ENCODE results near the gene SYF2. TPM values are rescaled to one million over a fixed set of nuclear protein-coding genes. Genes with fewer than 3 reads are reported as not detected.
"Not testable (repeated sequence)": the region's sequence is repeated elsewhere in the genome, so short reads cannot be mapped to it uniquely, and the experiment has no call there.

SYF2 gene
- total RNA-seq, 1 donor from 2014 or later = 39.1 TPM

DNA sequence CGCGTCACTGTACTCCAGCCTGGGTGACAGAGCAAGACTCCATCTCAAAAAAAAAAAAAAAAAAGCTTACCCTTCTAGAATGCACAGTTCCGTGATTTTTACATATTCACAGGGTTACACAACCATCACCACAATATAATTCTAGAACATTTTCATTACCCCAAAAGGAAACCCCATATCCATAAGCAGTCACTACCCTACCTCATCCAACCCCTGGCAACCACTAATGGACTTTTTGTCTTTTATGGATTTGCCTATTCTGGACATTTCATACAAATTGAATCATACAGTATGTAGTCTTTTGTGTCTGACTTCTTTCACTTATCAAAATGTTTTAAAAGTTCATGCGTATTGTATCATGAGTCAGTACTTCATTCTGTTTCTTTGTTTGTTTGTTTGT lies 22.8 kb downstream of the SYF2 start:
- intact Hi-C loops (cut with micrococcal nuclease) = loop anchor here (5.0 kb wide), 2 partner anchors 282 to 522 kb away; no protein-coding TSS in a partner anchor

DNA sequence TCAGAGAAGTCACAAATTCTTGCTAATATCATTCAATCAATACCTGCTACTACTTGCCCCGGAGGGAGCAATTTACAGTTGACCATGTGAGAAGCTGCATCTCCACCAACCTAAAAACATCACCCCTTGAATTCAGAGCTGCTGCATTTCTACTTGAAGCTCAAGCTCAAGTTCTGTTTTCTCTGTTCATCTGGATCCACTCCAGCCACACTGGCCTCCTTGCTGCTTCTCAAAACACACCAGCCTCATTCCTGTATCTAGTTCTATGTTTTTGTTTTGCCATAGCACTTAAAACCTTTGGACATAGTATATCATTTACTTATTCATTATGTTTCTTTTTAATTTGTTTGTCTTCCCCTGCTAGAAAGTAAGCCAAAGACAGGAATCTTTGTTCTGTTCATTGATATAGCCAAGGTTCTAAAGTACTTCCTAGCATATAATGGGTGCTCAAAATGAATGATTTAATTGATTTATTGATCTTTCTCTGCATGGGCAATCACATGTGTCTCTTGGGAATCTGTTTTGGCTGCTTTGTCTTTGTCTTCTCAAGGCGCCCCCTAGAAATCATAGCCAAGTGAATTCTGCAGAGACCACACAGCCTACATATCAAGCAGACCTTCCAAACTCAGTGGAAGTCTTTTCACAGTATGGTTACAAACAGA lies 23.6 kb downstream of the SYF2 start:
- intact Hi-C loops (cut with micrococcal nuclease) = loop anchor here (5.0 kb wide), 2 partner anchors 281 to 521 kb away; no protein-coding TSS in a partner anchor

DNA sequence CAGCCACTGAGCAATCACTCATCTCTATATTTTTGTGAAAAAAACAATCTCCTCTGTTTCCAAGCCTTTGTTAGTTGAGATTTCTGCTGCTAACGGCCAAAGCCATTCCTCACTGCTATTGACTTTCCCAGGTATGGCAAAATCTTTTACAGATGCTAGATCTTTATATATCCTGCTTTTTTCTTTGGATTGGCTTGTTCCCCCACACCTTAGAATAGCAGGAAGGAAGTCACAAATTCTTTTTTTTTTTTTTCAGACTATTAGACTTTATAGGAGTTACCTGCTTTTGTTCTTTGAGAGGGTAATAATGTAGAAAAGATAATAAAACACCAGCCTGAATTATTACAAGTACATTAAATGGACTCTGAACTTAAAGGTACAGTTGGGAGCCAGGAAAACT lies 24.2 kb downstream of the SYF2 start:
- intact Hi-C loops (cut with micrococcal nuclease) = loop anchor here (5.0 kb wide), 2 partner anchors 281 to 521 kb away; no protein-coding TSS in a partner anchor

DNA sequence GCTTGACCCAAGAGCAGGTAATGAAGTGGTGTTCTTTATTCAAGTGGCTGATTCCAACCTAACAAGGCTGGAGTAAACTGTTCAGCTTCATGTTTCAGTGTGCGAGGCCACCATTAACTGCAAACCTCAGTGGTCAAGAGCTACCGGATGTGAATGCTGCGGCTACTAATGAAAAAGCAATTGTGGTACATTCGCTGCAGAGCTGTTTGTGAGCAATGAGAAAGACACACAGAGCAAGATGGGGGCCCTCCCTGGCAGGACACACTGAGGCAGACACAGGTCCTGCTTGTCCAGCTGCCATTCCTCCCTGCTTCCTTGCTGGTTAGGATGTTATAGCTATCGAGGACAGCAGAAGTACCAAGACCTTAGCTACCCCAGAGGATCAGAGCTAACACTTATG lies 26.1 kb downstream of the SYF2 start:
- intact Hi-C loops (cut with micrococcal nuclease) = loop anchor here (5.0 kb wide), 2 partner anchors 279 to 519 kb away; no protein-coding TSS in a partner anchor

DNA sequence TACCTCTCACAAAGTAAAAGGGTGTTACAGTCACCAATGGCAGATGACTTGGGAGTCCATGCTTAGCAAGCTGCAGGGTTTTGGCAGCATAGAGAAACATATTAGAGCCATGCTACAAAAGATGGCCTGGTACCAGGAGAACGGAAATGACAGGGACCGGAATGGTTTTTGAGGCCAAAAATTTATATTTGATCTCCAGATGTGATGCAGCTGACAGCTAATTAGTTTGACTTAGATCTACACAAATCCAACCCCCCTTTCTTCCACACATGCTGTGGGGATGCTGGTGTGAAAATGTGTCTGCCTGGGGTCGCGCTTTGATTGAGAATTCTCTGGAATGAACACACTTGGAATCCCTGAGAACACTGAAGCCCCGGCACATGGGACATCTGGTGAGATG lies 26.5 kb downstream of the SYF2 start:
- intact Hi-C loops (cut with micrococcal nuclease) = loop anchor here (1.0 to 5.0 kb wide), 3 partner anchors 278 to 518 kb away; no protein-coding TSS in a partner anchor

DNA sequence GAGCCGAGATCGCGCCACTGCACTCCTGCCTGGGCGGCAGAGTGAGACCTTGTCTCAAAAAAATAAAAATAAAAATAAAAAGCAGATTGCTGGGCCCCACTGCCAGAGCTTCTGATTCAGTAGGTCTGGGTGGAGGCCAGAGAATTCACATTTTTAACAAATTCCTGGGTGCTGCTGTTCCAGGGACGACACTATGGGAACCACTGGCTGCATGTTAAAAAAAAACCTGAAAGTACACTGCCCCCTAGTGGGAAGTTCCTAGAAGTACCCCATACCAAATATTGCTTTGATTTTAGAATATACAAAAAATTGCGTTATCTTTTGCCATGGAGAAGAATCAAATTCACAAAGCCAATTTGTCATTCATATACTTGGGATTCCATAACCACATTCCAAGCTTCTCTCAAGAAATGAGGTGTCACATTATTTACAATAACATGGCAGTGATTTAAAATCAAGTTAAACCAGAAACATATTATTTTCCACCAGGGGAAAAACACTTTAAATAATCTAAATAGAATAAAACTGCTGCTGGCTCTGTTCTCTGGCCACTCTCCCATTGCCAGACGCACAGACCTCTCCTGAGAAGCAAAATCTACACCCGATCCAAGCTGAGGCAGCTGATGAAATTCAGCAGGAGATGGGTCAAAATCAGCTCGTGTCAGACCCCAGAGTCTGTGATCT lies 27.4 kb downstream of the SYF2 start:
- intact Hi-C loops (cut with micrococcal nuclease) = loop anchor here (1.0 to 5.0 kb wide), 3 partner anchors 278 to 518 kb away; no protein-coding TSS in a partner anchor

DNA sequence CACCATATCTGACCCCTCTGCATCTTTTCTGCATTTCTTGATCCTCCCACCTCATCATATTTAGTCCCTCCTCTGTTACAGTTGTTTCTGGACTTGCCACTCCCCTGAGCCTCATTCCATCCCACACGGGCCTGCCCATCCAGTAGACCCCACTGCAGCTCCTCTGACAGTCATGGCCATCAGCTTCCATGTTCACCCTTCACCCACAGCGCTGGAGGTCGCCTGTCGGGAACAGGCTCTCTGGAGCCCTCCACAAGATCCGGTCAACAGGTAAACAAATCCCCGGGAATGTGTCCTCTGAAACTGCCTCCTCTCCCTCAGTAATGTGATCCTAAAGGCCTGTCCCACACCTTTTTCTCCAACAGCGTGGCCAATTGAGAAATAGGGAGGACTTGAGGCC lies 31.3 kb downstream of the SYF2 start:
- intact Hi-C loops (cut with micrococcal nuclease) = no loop called here

DNA sequence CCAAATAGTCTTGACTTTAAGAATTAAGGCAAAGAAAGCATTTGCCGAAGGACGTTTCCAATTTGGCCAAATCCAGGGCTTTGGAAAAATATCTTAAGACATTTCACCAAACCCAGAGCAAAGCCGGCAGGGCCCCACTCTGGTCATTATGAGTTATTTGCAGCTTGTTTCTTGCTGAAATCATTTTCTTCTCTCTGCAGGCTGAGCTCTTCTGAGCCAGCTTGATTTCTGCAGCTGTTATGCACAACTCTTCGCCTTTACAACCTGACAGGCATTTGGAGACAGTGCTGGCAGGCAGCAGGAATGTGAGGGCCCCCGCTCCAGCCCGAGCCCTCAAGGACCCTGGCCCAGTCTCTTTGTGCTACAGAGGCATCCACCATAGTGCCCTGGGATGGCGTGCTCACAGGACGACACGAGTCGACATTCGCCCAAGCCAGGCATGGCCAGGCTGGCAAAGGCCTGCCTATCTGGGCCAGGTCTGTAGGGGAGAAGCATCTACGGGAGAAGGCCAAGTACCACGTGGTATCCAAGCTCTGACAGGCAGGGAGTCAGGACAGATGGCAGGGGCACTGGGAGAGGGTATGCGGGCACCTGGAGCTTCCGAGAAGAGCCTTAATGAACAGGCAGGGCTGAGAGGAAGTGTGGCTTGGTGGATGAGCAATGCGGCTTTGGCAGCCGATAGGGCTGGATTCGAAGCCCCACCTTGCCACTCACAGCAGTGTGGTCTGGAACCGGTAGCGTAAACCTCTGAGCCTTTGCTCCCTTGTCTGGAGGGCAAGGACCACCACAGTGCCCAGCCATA lies 32.3 kb downstream of the SYF2 start:
- intact Hi-C loops (cut with micrococcal nuclease) = no loop called here

DNA sequence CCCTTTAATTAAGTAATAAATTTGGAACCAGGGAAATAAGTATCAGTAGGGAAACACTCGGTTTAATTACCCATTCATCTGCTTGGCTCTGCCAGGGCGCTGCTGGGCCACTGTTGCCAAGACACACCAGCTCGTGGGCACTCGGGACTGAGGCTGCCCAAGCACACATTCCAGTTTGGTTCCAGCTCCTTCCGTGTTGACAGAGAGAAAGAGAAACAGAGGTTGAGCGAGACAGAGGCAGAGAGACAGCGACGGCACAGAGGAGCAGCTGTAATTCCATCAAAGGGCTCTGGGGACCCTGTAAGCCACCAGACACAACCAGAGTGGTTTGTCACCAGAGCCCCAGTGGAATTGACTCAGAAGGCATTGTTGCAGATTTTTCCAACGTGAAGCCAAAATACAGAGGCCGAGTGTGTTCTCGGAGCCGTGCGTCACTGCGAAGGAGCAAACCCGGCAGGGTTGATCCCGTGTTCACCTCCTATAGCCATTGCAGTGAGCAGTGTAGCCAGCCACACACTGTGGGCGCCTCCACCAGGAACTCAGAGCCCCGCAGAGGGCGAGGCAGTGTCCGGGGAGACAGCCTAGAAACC lies 33.5 kb downstream of the SYF2 start:
- intact Hi-C loops (cut with micrococcal nuclease) = no loop called here

DNA sequence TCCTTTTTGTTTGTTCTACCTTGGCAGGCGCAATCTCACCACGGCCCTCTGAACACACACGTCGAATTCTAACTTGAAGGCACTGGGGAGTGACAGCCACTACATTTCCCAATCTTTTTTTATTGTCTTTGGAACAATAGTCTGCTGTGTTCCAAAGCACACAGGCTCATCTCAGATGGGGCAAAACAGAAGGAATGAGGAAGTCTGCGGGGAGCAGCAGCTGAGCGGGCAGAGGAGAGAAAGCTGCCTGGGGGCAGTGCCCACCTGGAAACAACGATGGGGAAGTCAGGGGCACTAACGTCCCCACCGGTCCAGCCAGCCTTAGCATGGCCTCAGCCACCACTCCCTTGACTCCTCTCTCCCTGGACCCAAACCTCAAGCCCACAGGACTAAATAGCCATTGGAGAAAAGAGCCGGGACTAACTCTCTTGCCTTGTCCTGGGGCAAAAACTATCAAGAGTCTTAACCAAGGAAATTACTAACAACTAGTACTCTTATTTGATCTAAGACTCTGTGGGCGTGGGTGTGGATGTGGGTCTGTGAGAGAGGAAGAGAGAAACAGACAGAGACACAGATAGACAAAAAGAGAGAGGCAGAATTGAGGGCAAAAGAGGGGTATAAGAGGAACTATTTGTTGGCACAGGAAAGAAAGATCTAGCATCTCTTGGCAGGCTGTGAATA lies 34.2 kb downstream of the SYF2 start:
- intact Hi-C loops (cut with micrococcal nuclease) = no loop called here

DNA sequence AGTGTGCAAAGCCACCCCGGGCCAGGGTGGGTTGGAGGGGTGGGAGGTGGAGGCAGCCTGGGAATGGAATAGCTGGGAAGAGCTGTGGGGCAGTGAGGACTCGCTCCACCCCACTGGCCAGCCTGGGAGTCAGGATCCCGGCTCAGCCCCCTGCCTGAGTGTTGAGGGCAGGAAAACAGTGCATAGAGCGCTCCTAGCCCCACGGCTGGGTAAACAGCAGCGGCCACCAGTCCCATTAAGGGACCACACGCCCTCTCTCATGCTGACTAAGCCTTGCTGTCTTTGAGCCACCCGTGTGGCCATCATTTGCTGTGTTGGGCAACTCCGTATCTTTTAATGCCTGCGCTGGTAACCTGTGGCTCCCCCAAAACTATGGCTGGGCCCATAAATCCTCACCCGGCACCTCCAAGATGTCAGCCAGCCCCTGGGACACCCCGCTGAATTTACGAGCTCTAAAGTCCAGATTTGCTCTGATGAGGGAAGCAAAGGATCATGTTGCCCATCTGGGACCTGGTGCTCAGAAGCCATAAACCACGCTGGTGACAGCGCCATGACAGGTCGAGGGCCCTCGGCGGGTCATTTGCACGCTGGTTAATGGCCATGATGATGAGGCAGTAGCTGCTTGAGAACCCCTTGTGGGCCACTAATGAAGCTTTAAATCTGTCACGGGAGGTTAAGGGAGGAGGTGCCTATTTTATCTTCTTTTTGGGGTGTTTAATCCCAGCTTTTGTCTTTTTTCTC lies 34.9 kb downstream of the SYF2 start:
- intact Hi-C loops (cut with micrococcal nuclease) = no loop called here

DNA sequence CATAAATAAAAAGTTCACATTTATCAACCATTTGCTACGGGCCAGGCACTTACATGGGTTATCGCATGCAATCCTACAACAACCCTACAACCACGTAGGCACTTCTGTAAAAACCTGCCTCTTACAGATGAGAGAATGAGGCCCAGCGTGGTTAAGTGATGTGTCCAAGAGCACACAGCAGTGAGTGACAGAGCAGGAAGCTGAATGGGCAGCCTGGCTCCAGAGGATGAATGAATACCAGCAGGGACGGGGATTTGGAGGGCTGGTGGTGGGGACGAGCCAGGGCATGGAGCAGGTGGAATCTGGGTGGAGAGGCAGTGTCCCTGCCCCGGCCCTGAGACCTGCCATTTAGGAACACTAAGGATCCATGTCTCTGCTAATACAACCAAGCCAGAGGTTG lies 35.5 kb downstream of the SYF2 start:
- intact Hi-C loops (cut with micrococcal nuclease) = no loop called here

DNA sequence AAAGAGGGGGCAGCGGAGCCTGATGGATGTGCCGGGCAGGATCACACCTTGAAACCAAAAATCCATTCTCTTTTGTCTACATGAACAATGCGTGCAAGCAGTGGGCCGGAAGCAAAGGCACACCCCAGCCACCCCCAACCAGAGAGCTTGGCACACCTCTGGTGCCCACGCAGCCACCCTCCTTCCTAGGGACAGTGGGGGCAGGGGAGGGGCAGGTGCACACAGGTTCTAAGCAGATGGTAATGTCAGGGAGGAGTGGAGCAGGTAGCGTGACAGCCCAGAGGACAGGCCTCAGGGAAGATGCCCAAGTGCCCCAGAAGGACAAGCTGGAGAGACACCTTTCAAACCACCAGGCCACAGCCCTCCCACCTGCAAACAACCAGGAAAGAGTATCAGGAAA lies 36.5 kb downstream of the SYF2 start:
- intact Hi-C loops (cut with micrococcal nuclease) = no loop called here

DNA sequence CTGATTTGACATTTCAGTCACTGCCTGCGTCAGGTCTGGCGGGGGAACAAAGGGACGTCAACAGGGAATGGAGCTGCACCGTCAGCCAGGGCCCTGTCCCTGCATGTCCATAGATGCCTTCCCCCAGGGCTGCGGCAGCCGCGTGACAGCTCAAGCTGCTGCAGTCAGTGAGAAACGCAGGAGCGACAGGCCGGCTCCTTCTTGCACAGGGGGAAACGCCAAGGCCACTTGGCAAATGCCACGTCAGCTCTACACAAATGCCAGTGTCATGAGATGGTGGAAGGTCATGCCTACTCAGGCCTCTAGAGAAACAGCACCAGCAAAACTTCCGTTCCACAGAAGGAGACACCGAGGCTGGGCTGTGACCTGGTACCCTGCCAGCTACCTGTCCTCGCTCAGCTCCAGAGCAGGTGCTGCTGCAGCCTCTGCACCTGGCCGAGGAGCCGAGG lies 37.7 kb downstream of the SYF2 start:
- intact Hi-C loops (cut with micrococcal nuclease) = no loop called here

DNA sequence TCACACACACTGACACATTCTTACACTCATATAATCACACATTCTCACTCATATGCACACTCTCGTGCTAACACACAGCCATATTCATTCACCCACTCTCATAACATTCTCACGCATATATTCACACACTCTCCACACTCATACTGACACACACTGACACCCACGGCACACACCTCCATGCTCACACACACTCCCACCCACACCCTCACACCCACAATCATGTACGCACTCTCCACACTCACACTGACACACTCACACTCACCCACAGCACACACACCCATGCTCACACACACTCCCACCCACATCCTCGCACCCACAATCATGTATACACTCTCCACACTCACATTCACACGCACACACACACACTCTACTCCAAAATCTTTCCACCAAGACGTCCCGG lies 38.2 kb downstream of the SYF2 start:
- intact Hi-C loops (cut with micrococcal nuclease) = no loop called here

DNA sequence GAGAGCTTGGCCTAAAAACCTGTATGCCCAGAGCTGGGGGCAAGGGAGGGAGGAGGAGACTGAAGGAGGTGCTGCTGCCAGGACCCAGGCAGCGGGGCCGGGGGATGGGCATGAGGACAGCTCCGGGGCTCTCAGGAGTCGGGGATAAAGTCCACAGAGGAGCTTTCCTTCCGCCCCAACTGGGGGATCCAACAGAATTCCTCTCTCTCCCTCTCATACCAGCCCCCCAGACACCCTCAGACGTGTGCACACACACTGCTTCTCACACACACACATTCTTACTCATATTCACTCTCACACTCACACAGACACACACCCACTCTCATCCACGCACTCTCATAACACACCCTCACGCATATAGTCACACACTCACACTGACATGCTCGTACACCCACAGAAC lies 39.1 kb downstream of the SYF2 start:
- intact Hi-C loops (cut with micrococcal nuclease) = no loop called here

DNA sequence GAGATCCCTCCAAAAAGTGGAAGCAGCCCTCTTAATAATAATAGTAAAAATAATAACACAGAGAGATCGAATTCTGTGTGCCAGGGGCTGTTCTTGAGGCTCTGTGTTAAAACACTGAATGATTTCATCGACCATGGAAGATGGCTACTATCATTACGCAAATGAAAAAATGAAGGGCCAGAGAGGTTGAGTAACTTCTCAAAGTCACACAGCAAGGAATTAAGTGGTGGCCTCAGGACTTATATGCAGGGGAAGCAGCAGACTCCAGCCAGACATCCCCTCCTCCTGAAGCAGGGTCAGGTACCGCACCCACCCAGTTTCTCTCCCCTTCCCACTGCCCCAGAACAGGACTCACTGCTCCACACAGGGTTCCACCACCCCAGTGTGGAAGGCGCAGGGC lies 40.1 kb downstream of the SYF2 start:
- intact Hi-C loops (cut with micrococcal nuclease) = no loop called here

DNA sequence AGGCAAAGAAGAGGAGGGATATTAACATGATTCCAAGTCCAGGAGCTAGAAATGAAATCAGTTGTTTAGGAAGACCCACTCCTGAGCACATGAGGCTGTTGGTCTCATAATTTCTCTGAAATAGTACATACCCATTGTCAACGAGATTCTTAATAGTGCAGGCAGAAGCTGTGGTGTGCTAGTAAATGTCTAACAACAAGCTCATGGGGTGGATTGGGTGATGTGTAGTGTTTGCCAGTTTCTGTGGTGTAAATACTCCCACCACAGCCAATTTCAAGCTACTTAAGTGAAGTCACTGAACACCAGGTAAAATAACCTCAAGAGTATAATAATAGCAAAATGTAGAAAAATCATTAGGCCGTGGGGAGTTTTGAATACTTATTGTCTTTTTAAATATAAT lies 42.0 kb downstream of the SYF2 start:
- intact Hi-C loops (cut with micrococcal nuclease) = no loop called here

DNA sequence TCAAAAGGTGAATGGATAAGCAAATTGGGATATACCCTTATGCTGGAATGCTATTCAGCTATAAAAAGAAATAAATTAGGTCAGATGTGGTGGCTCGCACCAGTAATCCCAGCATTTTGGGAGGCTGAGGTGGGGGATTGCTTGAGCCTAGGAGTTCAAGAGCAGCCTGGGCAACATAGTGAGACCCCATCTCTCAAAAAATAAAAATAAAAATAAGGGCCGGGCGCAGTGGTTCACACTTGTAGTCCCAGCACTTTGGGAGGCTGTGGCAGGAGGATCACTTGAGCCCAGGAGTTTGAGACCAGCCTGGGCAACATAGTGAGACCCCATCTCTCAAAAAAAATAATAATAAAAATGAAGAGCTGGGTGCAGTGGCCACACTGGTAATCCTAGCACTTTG lies 44.4 kb downstream of the SYF2 start:
- intact Hi-C loops (cut with micrococcal nuclease) = not testable (repeated sequence)

DNA sequence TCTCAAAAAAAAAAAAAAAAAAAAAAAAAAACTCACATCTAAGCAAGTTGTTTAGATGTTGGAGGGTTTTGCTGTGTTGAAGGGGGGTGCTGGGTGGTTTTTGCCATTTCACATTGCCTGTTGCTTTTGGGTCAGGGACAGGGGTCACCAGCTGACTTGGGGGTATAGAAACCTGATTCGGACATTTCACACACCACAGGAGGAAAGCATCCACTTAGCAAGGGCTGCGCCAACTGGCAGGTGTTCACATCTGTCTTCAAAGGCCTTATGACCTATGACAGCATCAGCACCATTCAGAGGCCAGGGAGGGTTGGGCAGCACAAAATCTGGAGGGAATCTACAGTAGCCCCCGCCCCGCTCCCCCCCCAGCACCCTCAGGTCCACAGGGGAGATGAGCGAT lies 45.2 kb downstream of the SYF2 start:
- intact Hi-C loops (cut with micrococcal nuclease) = no loop called here
